MM.1S (cell line): ENCODE data around the gene AGPAT2.

Experiments
- CTCF ChIP-seq: fragments of 300-600 bp; sonication (generic); IDR thresholded peaks from 2 replicates; pipeline ENCODE4 v1.5.1; 2016; ENCODE audit warnings: antibody characterized with exemption, low read length, mixed read lengths
- EZH2phosphoT487 ChIP-seq: fragments of 300-600 bp; sonication (generic); IDR thresholded peaks from 2 replicates; pipeline ENCODE4 v1.6.1; 2018; ENCODE audit warnings: antibody characterized with exemption, low read length

- TF ChIP-seq CTCF = no peak
- TF ChIP-seq EZH2phosphoT487 = no peak
Observed at GRCh38 chr9:136710543-136710942, 23.3 kb upstream of the AGPAT2 start.
